Progenitor cell of endocrine pancreas (in vitro differentiated cells): Measurements from ENCODE around the gene DCAF8L1. TPM values are rescaled to one million over a fixed set of nuclear protein-coding genes. Genes with fewer than 3 reads are reported as not detected.
"Not testable (repeated sequence)": the region's sequence is repeated elsewhere in the genome, so short reads cannot be mapped to it uniquely, and the experiment has no call there.

Experiments
- DNase-seq: peaks from one replicate; pipeline ENCODE4 v3.0.0; 2021; ENCODE audit warnings: low spot score; ENCODE audit not compliant: unreplicated experiment
- H3K27ac Mint-ChIP-seq: 2 replicates; pipeline ENCODE4 v1.8.0; 2021; ENCODE audit warnings: mild to moderate bottlenecking, moderate library complexity, mixed read lengths
- H3K27me3 Mint-ChIP-seq: 2 replicates; pipeline ENCODE4 v1.8.0; 2021; ENCODE audit warnings: mixed read lengths
- H3K36me3 Mint-ChIP-seq: 2 replicates; pipeline ENCODE4 v1.8.0; 2022; ENCODE audit warnings: mixed read lengths; ENCODE audit not compliant: insufficient read depth
- H3K4me1 Mint-ChIP-seq: 2 replicates; pipeline ENCODE4 v1.8.0; 2021; ENCODE audit warnings: low read depth, mixed read lengths
- H3K4me3 Mint-ChIP-seq: 2 replicates; pipeline ENCODE4 v1.8.0; 2021; ENCODE audit warnings: low read depth, mild to moderate bottlenecking, moderate library complexity, mixed read lengths
- H3K9me3 Mint-ChIP-seq: 2 replicates; pipeline ENCODE4 v1.8.0; 2021; ENCODE audit warnings: low read depth, mixed read lengths
- CTCF ChIP-seq: fragments of 200-600 bp; sonication (generic); IDR thresholded peaks from one replicate; pipeline ENCODE4 v1.5.0; 2021; ENCODE audit warnings: antibody characterized with exemption, mild to moderate bottlenecking; ENCODE audit not compliant: unreplicated experiment
- total RNA-seq: library from RNA; stranded (reverse); gene quantifications from 2 replicates; pipeline ENCODE4 v1.2.1, GENCODE V29; 2021

Gene DCAF8L1
- total RNA-seq, 1 donor from 2014 or later: not detected

- Mint-ChIP-seq H3K27ac (no peak overlapping the region), H3K9me3 (peaks cover 8% of the 10 kb centered on the region), H3K27me3 (no peaks in the 10 kb centered on the region), H3K36me3 (no peaks in the 10 kb centered on the region), H3K4me1 (peaks cover 17% of the 10 kb centered on the region), H3K4me3 (no peak overlapping the region)
- TF ChIP-seq CTCF: no peak
- no peak for DNase-seq
Measured at GRCh38 chrX:27998666-27999065, 17.4 kb upstream of the DCAF8L1 start.

DNA sequence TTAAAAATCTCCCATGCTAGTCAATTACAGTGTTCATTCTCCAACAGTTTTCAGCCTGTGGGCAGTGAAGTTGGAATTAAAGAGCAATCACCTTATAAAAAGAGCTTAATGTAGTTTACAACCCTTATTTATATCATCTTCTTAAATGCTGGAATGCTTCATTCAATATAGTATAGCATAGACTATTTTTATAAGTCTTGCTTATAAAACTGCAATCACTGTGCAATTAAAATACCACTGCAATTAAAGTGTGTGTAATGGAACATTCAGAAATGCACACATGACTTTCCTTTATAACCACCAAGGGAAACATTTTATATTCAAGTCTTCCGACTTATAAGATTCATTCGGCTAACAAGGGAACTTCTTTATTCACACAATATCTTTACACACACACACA lies 16.4 kb upstream of the DCAF8L1 start:
- no peak overlapping the region for H3K4me3 Mint-ChIP-seq
- no peak for DNase-seq
- no peaks in the 10 kb centered on the region for H3K36me3 Mint-ChIP-seq
- no peak for TF ChIP-seq CTCF
- H3K4me1 Mint-ChIP-seq: peaks cover 8% of the 10 kb centered on the region
- H3K27me3 Mint-ChIP-seq: no peaks in the 10 kb centered on the region
- no peak overlapping the region for H3K27ac Mint-ChIP-seq
- H3K9me3 Mint-ChIP-seq: no peaks in the 10 kb centered on the region

DNA sequence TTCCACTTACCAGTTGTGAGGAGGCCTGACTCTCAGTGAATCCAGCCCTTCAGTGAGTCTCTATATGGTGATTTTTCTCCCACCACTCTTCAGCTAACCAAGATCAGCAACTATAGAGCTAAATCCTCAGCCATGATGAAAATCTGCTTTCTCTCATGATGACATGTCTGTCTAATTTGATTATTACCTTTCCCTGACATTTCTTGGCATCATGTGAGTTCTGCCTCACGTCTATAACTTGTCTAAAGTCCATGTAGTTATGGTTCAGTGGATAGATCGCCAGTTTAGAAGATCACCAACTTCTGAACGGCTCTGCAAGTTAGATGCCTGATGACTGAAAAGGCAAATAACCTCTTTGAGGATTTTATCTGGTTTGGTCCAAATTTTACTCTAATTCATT lies 14.9 kb upstream of the DCAF8L1 start:
- H3K27me3 Mint-ChIP-seq: no peaks in the 10 kb centered on the region
- no peaks in the 10 kb centered on the region for H3K9me3 Mint-ChIP-seq
- TF ChIP-seq CTCF: no peak
- peaks cover 8% of the 10 kb centered on the region for H3K4me1 Mint-ChIP-seq
- no peak overlapping the region for H3K27ac Mint-ChIP-seq
- no peak overlapping the region for H3K4me3 Mint-ChIP-seq
- H3K36me3 Mint-ChIP-seq: no peaks in the 10 kb centered on the region
- no peak for DNase-seq

DNA sequence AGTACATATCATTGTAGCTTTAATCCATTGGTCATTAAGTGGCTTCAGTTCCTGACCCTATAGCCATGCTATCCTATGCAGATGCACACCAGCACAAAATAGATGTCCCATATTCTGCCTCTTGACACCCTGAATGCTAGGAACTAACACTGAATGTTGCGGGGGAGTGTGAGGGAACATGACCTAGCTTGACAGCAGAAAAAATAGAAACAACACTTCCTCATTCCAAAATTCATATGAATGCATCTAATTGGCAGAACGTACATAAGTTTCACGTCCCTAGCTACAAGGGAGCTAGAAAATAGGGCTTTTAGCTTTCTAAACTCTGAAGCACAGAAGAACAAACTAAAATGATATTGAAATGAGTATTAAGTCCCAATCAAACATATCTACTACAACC lies 14.4 kb upstream of the DCAF8L1 start:
- H3K27me3 Mint-ChIP-seq: no peaks in the 10 kb centered on the region
- peaks cover 10% of the 10 kb centered on the region for H3K4me1 Mint-ChIP-seq
- H3K36me3 Mint-ChIP-seq: no peaks in the 10 kb centered on the region
- no peak overlapping the region for H3K27ac Mint-ChIP-seq
- no peak for DNase-seq
- no peak overlapping the region for H3K4me3 Mint-ChIP-seq
- TF ChIP-seq CTCF: no peak
- no peaks in the 10 kb centered on the region for H3K9me3 Mint-ChIP-seq

DNA sequence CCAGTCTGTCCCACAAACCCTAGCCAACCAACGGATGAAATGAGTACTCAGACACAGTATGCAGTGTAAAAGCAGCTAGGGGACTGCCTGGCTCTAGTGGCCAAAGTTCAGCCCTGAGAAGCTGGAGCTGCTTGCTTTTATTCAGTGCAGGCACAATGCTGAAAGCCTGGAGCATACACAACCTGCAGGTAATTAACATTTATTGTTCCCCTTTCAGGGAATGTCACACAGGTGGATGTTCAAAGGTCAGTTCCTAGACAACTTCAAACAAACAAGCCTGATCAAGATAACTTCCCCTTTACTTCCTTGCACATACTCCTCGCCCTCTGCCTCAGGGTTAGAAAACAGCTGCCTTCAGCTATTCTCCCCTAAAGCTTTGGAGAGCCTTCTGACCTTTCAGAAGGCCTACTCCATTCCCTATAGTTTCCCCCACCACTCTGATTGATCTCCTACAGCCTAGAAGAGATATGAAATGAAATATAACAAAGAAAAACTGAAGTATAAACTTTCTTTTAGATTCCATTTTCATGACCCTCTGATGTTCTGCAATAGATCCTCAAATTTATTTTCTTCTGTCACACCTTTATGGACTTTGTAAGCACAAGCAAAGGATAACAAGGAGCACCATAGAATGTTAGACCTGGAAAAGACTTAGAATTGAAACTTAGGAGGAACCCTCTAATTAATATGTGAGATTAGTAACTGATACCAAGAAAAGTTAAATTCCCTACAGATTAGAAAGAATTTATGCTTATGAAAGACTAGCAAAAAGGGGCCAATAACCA lies 6.8 kb upstream of the DCAF8L1 start:
- peak; percentile 30 for DNase-seq

DNA sequence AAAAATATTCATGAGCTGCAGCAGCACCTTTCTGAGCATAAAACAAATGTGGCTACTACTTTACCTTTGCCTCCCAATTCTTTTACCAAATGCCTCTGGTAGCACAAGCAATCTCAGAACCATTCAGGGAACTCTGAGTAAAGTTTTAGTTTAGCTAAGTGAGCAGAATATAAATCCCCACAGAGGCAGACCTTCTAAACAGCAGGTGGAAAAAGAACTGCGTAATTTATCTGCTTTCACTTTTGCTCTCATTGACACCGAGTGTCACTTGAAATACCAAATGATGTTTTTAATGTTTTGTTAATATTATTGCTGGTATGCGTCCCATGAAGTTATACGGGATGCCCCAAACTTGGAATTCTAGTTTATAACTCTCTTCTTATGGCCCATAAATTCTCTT lies 4.3 kb downstream of the DCAF8L1 start:
- DNase-seq, H3K27ac Mint-ChIP-seq, H3K4me3 Mint-ChIP-seq, H3K36me3 Mint-ChIP-seq, H3K4me1 Mint-ChIP-seq, H3K27me3 Mint-ChIP-seq: not testable (repeated sequence)
- H3K9me3 Mint-ChIP-seq: peaks cover 19% of the 10 kb centered on the region

More for the DNA sequence above, 6.8 kb upstream of the DCAF8L1 start:
- Mint-ChIP-seq H3K9me3 (peaks cover 5% of the 10 kb centered on the region), H3K27me3 (no peaks in the 10 kb centered on the region), H3K27ac (peak overlapping the region; percentile 92), H3K4me3 (peak overlapping the region; percentile 17), H3K4me1 (peaks cover 23% of the 10 kb centered on the region), H3K36me3 (no peaks in the 10 kb centered on the region)
- no peak for TF ChIP-seq CTCF
